ENCODE results near the gene CDH23. TPM values are rescaled to one million over a fixed set of nuclear protein-coding genes. Genes with fewer than 3 reads are reported as not detected.

The CDH23 gene
- total RNA-seq, 2 donors from 2014 or later = 8.1 to 9.0 TPM

DNA sequence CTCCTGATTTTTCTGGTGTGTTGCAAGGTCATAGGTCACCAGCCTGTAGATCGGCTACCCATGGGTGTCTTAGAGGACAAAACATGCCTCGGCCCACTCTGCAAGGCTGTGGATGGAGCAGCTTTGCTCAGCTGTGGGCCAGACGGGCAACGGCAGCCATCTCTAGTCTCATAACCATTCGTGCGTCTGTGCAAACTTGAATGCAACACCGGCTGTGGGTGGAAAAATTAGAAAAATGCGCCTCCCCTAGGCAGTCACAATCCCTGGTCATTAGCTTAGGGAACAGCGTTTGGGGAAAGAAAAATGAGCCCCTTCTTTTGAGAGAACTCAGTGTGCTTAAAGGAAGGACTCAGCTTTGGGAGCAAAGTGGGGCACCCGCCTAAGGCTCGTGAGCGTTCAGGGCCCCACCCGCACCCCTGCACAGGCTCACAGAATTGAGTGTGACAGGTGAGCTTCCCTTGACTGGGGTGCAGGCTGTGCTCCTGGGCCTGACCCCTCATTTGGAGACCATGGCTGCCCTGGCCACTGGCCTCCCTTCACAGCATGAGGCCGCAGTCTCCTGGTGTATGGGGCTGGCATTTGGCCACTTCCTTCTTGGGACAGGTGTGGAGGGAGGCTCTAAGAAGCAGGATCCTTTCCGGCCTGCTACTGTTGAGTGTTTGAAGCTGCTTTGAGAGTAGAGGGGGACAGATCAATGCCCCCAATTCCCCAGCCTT, 174.9 kb downstream of the CDH23 start:
- Mint-ChIP-seq H3K27me3 (no peaks in the 10 kb centered on the region), H3K4me3 (no peak overlapping the region), H3K27ac (no peak overlapping the region), H3K4me1 (peaks cover 4% of the 10 kb centered on the region), H3K36me3 (ENCODE audit: low read depth) (no peaks in the 10 kb centered on the region)
- no peaks in the 10 kb centered on the region for H3K9me3 ChIP-seq (ENCODE audit: control insufficient read depth, low read length, poor library complexity, severe bottlenecking)
- ATAC-seq (no peak), DNase-seq (no peak)

DNA sequence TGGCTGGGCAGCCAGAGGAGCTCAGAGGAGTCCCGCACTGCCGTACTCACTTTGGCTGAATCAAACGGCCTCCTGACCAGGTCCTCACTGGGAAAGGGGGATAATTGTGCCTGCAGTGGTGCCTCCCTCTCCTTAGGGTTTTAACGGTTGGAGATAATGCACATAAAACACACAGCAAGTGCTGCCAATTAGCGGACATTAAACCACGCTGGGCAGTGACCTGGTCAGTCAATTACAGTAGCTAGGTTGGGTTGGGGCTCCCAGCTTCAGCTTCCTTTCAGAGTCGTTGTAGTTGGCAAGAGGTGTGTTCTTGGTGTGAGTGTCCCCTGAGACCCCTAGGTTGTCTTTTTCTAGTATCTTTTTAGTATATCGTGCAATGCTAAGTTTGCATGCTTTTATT, 176.2 kb downstream of the CDH23 start:
- DNase-seq = no peak
- Mint-ChIP-seq H3K4me3 (no peak overlapping the region), H3K4me1 (peaks cover 4% of the 10 kb centered on the region), H3K27ac (no peak overlapping the region), H3K36me3 (ENCODE audit: low read depth) (no peaks in the 10 kb centered on the region), H3K27me3 (peaks cover 9% of the 10 kb centered on the region)
- no peaks in the 10 kb centered on the region for H3K9me3 ChIP-seq (ENCODE audit: control insufficient read depth, low read length, poor library complexity, severe bottlenecking)
- no peak for ATAC-seq

DNA sequence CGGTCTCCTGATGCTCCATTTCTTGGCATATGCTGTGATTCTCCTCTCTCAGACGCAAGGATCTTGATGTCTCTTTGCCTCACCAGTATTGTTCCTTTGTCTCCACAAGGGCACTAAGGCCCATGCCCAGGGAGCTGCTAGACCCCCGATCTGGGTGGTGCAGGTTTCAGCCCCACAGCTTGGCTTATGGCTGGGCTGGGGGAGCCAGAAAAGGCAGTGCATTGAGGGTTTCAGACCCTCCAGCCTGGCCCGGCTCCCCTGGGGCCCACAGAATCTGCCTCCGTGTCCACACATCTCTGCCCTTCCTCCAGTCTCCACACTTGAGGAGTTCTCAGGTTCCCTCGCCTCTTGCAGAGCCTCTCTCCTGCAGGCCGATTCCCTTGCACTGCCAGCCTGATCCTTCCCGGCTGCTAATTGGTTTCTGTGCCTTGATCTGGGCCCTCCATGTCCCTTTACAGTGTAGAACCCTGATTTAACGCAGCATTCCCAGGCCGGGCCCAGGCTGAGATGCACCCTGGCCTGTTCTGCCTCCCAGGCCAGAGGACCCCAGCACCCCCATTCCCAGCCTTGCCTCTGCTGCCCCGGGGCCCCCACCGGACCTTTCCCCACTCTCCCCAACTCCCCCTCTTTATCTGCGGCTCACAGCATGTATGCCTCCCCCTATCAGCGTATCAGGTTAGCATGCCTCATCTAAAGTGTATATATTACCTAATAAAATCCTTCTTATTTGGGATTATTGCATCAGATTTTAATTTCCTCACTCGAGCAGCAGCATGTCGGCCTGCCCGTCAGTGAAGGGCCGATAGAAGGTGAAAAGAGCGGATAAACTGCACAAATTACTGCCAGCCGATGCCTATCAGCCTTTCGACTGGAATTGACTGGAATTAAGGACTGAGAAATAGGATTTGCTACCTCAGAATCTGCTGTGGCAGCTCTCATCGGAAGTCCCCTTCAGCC, 177.1 kb downstream of the CDH23 start:
- no peaks in the 10 kb centered on the region for H3K9me3 ChIP-seq (ENCODE audit: control insufficient read depth, low read length, poor library complexity, severe bottlenecking)
- DNase-seq (no peak), ATAC-seq (no peak)
- H3K4me3 Mint-ChIP-seq = no peak overlapping the region
- no peak overlapping the region for H3K27ac Mint-ChIP-seq
- peaks cover 4% of the 10 kb centered on the region for H3K4me1 Mint-ChIP-seq
- H3K27me3 Mint-ChIP-seq = peaks cover 14% of the 10 kb centered on the region
- no peaks in the 10 kb centered on the region for H3K36me3 Mint-ChIP-seq (ENCODE audit: low read depth)

DNA sequence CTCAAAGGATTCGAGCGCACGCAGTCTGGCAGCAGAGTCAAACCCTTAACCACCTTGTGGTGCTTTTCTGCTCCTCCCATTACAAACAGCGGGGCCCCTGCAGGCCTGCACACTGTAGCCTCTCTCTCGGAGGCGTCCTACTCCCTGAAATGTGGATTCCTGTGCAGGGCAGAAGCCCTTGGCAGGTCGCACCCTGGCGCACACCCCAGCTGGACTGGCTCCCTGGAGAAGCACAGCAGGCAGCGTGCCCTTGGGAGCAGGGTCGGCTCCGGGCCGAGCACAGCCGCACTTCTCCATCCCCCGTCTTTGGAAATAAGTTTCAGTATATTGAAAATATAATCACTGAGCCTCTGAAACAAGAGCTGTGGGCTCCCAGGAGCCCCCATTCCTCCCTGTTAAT, 178.7 kb downstream of the CDH23 start:
- H3K27me3 Mint-ChIP-seq = peaks cover 22% of the 10 kb centered on the region
- H3K9me3 ChIP-seq (ENCODE audit: control insufficient read depth, low read length, poor library complexity, severe bottlenecking) = no peaks in the 10 kb centered on the region
- no peak overlapping the region for H3K4me3 Mint-ChIP-seq
- H3K27ac Mint-ChIP-seq = no peak overlapping the region
- DNase-seq (no peak), ATAC-seq (no peak)
- peaks cover 3% of the 10 kb centered on the region for H3K4me1 Mint-ChIP-seq
- H3K36me3 Mint-ChIP-seq (ENCODE audit: low read depth) = no peaks in the 10 kb centered on the region

DNA sequence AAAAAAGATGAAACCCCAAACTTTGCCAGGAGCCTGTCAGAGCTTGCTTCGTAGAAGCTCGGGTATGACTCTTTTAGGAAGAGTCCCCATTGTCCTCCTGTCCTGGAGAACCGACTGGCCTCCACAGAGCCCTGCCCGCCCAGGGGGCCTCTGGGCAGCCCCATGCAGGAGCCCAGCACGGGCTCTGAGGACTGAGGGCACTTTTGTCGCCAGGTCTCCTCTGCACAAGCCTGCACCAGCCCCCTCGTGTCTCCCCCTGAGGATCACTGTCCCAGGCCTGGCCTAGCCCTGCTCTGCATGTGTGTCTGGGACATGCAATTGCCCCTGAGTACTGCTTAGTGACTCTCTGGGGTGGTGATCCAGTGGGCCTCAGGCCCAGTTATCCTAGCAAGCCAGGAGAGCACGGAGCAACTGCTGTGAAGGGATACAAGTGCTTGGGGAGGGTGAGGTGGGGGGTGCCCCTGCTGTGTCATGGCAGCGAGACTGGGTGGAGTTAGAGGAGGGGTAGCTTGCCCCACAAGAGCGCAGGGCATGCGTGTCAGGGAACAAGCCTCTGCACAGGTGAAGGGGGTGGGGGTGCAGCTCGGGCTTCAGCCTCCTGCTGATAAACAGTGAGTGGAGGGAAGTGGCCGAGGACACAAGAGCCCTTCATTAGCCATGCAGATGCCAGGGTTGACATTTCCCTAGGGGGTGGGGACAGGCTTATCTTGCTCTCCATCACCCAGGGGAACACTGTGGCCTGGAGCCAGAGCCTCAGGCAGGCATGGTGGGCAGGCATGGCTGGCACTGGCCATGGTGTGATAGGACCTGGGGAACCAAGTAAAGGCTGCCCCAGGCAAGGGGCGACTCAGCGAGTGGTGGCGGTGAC, 179.4 kb downstream of the CDH23 start:
- DNase-seq (no peak), ATAC-seq (no peak)
- Mint-ChIP-seq H3K36me3 (ENCODE audit: low read depth) (no peaks in the 10 kb centered on the region), H3K27ac (no peak overlapping the region), H3K27me3 (peaks cover 22% of the 10 kb centered on the region), H3K4me1 (no peaks in the 10 kb centered on the region), H3K4me3 (no peak overlapping the region)
- no peaks in the 10 kb centered on the region for H3K9me3 ChIP-seq (ENCODE audit: control insufficient read depth, low read length, poor library complexity, severe bottlenecking)

DNA sequence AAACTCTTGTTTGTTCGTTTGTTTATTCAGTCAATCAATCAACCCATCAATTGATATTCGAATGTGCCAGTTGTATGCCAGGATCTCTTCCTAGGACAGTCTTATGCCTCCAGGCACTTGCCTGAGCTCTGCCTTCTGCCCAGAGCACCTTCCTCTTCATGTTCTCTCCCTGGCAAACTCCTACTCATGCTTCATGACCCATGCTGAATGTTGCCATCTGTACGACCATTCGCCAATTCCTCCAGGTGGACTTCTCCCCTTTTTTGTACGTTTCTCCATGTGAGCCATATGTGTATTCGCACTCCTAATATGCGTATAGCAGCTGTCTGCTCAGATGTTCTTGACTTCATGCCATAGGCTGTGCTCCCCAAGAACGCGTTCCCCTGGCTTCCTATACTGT, 180.1 kb downstream of the CDH23 start:
- DNase-seq (no peak), ATAC-seq (no peak)
- Mint-ChIP-seq H3K27ac (no peak overlapping the region), H3K36me3 (ENCODE audit: low read depth) (no peaks in the 10 kb centered on the region), H3K27me3 (peaks cover 25% of the 10 kb centered on the region), H3K4me3 (no peak overlapping the region), H3K4me1 (no peaks in the 10 kb centered on the region)
- no peaks in the 10 kb centered on the region for H3K9me3 ChIP-seq (ENCODE audit: control insufficient read depth, low read length, poor library complexity, severe bottlenecking)

DNA sequence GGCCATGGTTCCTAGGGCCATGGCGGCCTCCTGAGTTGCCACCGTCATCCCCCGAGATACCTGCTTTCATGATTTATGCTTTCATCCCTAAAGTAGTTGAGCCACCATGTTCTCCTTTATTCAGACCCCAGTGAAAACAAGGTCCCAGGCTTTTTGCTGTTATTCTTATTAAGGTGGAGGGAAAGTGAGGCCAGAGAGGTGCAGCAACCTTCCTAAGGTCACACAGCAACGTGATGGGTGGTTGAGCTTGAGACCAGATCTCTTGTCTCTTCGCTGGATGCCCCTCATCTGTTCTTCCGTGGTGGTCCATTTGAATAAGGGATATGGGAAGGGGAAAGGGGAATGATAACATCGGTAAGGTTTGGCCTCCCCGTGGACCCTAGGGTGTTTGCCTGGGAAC, 180.6 kb downstream of the CDH23 start:
- H3K27ac Mint-ChIP-seq = no peak overlapping the region
- H3K36me3 Mint-ChIP-seq (ENCODE audit: low read depth) = no peaks in the 10 kb centered on the region
- H3K4me1 Mint-ChIP-seq = no peaks in the 10 kb centered on the region
- no peaks in the 10 kb centered on the region for H3K9me3 ChIP-seq (ENCODE audit: control insufficient read depth, low read length, poor library complexity, severe bottlenecking)
- no peak for DNase-seq
- H3K27me3 Mint-ChIP-seq = peaks cover 27% of the 10 kb centered on the region
- ATAC-seq = no peak
- no peak overlapping the region for H3K4me3 Mint-ChIP-seq

DNA sequence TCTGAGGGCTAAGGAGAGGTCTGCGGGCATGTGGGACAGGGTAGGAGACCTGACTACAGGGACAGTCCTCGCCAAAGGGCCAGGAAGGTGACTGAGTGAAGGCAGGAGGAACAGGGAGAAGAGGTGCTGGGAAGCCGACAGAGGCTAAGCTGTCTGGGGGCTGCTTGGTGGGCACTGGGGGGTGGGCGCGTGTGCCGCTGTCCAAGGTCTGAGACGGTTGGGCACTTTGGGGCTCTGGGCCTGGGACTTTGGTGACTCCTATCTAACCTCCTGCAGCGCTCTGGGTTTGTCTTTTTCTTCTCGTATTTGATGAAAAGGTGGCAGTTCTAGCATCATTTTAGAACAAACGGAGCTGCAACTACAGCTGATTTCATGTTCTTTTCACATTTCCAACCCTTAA, 181.3 kb downstream of the CDH23 start:
- Mint-ChIP-seq H3K27ac (no peak overlapping the region), H3K27me3 (peaks cover 27% of the 10 kb centered on the region), H3K36me3 (ENCODE audit: low read depth) (no peaks in the 10 kb centered on the region), H3K4me3 (no peak overlapping the region), H3K4me1 (peaks cover 2% of the 10 kb centered on the region)
- no peaks in the 10 kb centered on the region for H3K9me3 ChIP-seq (ENCODE audit: control insufficient read depth, low read length, poor library complexity, severe bottlenecking)
- ATAC-seq (no peak), DNase-seq (no peak)

DNA sequence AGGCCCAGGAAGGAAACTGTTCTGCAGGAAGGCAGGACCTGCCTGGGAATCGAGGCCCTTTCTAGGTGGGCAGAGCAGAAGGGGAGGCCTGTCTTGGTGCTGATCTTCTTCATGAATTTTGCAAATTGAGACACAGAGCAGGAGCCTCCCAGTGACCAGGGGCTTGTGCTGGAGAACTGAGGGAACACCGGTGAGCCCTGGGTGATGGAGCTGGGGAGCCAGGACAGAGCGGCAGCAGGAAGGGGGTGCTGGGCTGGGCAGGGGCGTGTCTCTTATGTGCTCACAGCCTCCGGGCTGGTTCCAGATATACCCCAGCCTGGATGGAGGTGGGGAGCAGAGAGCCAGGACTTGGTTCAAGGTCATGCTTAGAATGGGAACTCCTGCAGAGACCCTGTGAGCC, 182.9 kb downstream of the CDH23 start:
- peaks cover 27% of the 10 kb centered on the region for H3K27me3 Mint-ChIP-seq
- H3K27ac Mint-ChIP-seq = no peak overlapping the region
- peaks cover 4% of the 10 kb centered on the region for H3K4me1 Mint-ChIP-seq
- no peak for DNase-seq
- H3K9me3 ChIP-seq (ENCODE audit: control insufficient read depth, low read length, poor library complexity, severe bottlenecking) = no peaks in the 10 kb centered on the region
- no peaks in the 10 kb centered on the region for H3K36me3 Mint-ChIP-seq (ENCODE audit: low read depth)
- H3K4me3 Mint-ChIP-seq = no peak overlapping the region
- no peak for ATAC-seq

DNA sequence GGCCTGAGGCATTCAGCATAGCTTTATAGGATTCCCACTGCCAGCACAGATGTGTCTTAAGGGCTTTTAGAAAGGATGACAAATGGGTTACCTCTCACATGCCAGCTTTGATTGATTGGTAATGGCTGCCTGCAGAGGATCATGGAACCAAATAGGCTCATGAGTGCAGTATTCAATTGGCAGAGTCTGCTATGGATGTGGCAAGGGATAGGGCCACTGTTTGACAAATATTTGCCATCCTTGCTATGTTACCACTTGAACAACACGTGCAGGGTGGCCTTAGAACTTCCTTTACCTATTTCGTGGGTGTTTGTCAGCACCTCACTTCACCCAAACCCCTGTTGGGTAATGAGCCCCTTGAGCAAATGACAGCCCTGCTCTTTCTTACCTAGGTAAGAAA, 183.7 kb downstream of the CDH23 start:
- H3K4me3 Mint-ChIP-seq = no peak overlapping the region
- H3K27ac Mint-ChIP-seq = no peak overlapping the region

DNA sequence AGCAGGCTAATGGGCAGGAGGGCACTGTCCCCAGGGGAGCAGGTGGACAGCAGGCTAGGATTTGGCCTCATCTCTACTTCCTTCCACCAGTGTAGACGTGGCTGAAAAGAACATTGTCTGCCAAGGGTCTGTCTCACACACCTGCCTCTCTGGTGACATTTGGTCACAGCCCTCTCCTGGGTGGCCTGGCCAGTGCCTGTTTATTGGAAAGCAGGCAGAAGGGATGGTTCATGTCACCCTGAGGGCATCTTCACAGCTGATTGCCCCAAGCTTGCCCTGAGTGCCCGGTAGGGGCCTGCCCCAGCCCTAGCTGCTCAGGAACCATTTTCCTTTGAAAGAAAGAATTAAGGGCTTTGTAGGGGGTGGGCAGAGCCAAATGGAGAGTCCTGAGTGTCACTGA, 184.2 kb downstream of the CDH23 start:
- DNase-seq (no peak), ATAC-seq (no peak)
- H3K4me3 Mint-ChIP-seq = no peak overlapping the region
- H3K4me1 Mint-ChIP-seq = peaks cover 4% of the 10 kb centered on the region
- no peaks in the 10 kb centered on the region for H3K36me3 Mint-ChIP-seq (ENCODE audit: low read depth)
- H3K27me3 Mint-ChIP-seq = peaks cover 27% of the 10 kb centered on the region
- H3K9me3 ChIP-seq (ENCODE audit: control insufficient read depth, low read length, poor library complexity, severe bottlenecking) = no peaks in the 10 kb centered on the region
- H3K27ac Mint-ChIP-seq = no peak overlapping the region

More for the DNA sequence above, 183.7 kb downstream of the CDH23 start:
- no peaks in the 10 kb centered on the region for H3K36me3 Mint-ChIP-seq (ENCODE audit: low read depth)
- H3K27me3 Mint-ChIP-seq = peaks cover 27% of the 10 kb centered on the region
- H3K4me1 Mint-ChIP-seq = peaks cover 4% of the 10 kb centered on the region
- ATAC-seq (no peak), DNase-seq (no peak)
- no peaks in the 10 kb centered on the region for H3K9me3 ChIP-seq (ENCODE audit: control insufficient read depth, low read length, poor library complexity, severe bottlenecking)

DNA sequence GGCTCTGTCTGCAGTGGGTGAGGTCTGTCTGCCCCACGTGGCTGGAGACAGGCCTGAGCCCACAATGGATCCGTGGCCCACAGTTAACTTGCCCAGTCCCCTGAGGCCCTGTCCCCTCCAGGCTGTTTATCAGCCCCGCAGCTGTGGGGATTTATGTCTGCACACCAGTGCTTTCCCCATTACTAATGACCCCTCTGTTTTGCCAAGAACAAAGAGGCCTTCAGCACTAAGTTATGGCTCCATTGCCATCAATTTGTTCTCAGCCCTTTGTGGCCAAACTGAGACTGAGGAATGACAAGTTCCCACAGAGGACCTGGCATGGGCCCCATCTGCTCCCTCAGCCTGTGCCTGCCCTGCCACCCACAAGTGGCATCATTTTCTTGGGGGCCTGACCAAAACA, 184.7 kb downstream of the CDH23 start:
- Mint-ChIP-seq H3K4me3 (no peak overlapping the region), H3K4me1 (peaks cover 4% of the 10 kb centered on the region), H3K27ac (no peak overlapping the region), H3K27me3 (peaks cover 27% of the 10 kb centered on the region), H3K36me3 (ENCODE audit: low read depth) (no peaks in the 10 kb centered on the region)
- no peak for DNase-seq
- no peak for ATAC-seq
- H3K9me3 ChIP-seq (ENCODE audit: control insufficient read depth, low read length, poor library complexity, severe bottlenecking) = no peaks in the 10 kb centered on the region

DNA sequence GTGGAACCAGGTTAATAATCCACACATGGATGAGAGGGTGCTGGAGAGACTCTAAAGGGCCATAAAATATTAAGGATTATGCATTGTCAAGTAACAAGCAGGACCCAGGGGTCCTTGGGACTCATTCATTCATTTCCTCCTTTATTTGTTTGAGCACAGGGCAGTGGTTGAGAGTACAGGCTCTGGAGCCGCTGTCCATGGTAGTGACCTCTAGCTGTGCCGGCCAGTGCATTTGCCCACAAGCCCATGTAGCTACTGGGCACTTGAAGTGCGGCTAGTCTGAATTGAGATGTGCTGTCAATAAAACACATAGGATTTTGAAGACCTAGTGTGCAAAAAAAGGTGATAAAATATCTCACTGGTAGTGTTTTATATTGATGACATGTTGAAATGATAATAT, 185.3 kb downstream of the CDH23 start:
- DNase-seq = no peak
- no peak overlapping the region for H3K4me3 Mint-ChIP-seq
- H3K27ac Mint-ChIP-seq = no peak overlapping the region
- no peaks in the 10 kb centered on the region for H3K36me3 Mint-ChIP-seq (ENCODE audit: low read depth)
- H3K9me3 ChIP-seq (ENCODE audit: control insufficient read depth, low read length, poor library complexity, severe bottlenecking) = no peaks in the 10 kb centered on the region
- peaks cover 4% of the 10 kb centered on the region for H3K4me1 Mint-ChIP-seq
- no peak for ATAC-seq
- H3K27me3 Mint-ChIP-seq = peaks cover 23% of the 10 kb centered on the region

Measured in T-helper 17 cell (primary cell).